Activated T-cell treated with anti-CD3 and anti-CD28 coated beads, Interleukin-2, amount 50 U/mL, for 24 hours (primary cell): ENCODE data around the gene OR9G4.

Experiments used
- DNase-seq: peaks from one replicate; pipeline ENCODE4 v3.0.0-alpha.2; 2020
- H3K27ac Mint-ChIP-seq: 2 replicates; pipeline ENCODE4 v1.8.0; 2020; ENCODE audit warnings: mild to moderate bottlenecking, mixed read lengths
- H3K27me3 Mint-ChIP-seq: 2 replicates; pipeline ENCODE4 v1.8.0; 2020; ENCODE audit warnings: mixed read lengths
- H3K36me3 Mint-ChIP-seq: 2 replicates; pipeline ENCODE4 v1.8.0; 2020; ENCODE audit warnings: low read depth, mixed read lengths
- H3K4me1 Mint-ChIP-seq: 2 replicates; pipeline ENCODE4 v1.8.0; 2020; ENCODE audit warnings: low read depth, mixed read lengths
- H3K4me3 Mint-ChIP-seq: 2 replicates; pipeline ENCODE4 v1.8.0; 2020; ENCODE audit warnings: mild to moderate bottlenecking, moderate library complexity, mixed read lengths
- H3K9me3 Mint-ChIP-seq: 2 replicates; pipeline ENCODE4 v1.8.0; 2020; ENCODE audit warnings: mixed read lengths

OR9G4 gene

GRCh38 chr11:56748597-56748996, at the start of gene OR9G4:
Gene OR9G4 (minus strand): TSS chr11:56748697. CDS start chr11:56743766, 4,931 bp downstream.
- Mint-ChIP-seq H3K27me3 (no peaks in the 10 kb centered on the region), H3K4me1 (no peaks in the 10 kb centered on the region), H3K9me3 (no peaks in the 10 kb centered on the region), H3K4me3 (no peak within 1 kb of the TSS), H3K27ac (no peak within 1 kb of the TSS), H3K36me3 (no peaks in the 10 kb centered on the region)
- DNase-seq = no peak

GRCh38 chr11:56783448-56784041, 35.0 kb upstream of the OR9G4 start:
- Mint-ChIP-seq H3K4me3 (no peak overlapping the region), H3K36me3 (no peaks in the 10 kb centered on the region)

GRCh38 chr11:56782167-56782847, 33.8 kb upstream of the OR9G4 start:
- Mint-ChIP-seq H3K36me3 (no peaks in the 10 kb centered on the region), H3K4me3 (no peak overlapping the region), H3K27ac (no peak overlapping the region), H3K9me3 (no peaks in the 10 kb centered on the region), H3K27me3 (no peaks in the 10 kb centered on the region), H3K4me1 (peaks cover 2% of the 10 kb centered on the region)
- DNase-seq = no peak

More at GRCh38 chr11:56783448-56784041, 35.0 kb upstream of the OR9G4 start:
- no peaks in the 10 kb centered on the region for H3K9me3 Mint-ChIP-seq
- DNase-seq = no peak
- H3K27ac Mint-ChIP-seq = no peak overlapping the region
- peaks cover 2% of the 10 kb centered on the region for H3K4me1 Mint-ChIP-seq
- H3K27me3 Mint-ChIP-seq = no peaks in the 10 kb centered on the region

GRCh38 chr11:56776809-56777208, 28.3 kb upstream of the OR9G4 start:
- H3K9me3 Mint-ChIP-seq = no peaks in the 10 kb centered on the region
- H3K36me3 Mint-ChIP-seq = no peaks in the 10 kb centered on the region
- no peaks in the 10 kb centered on the region for H3K27me3 Mint-ChIP-seq
- no peak overlapping the region for H3K4me3 Mint-ChIP-seq
- no peaks in the 10 kb centered on the region for H3K4me1 Mint-ChIP-seq
- no peak for DNase-seq
- no peak overlapping the region for H3K27ac Mint-ChIP-seq

- H3K4me3 Mint-ChIP-seq = no peak overlapping the region
- no peak for DNase-seq
- H3K36me3 Mint-ChIP-seq = no peaks in the 10 kb centered on the region
- no peaks in the 10 kb centered on the region for H3K4me1 Mint-ChIP-seq
- no peak overlapping the region for H3K27ac Mint-ChIP-seq
- H3K9me3 Mint-ChIP-seq = no peaks in the 10 kb centered on the region
- no peaks in the 10 kb centered on the region for H3K27me3 Mint-ChIP-seq
Measured at GRCh38 chr11:56764976-56765375, 16.5 kb upstream of the OR9G4 start.

GRCh38 chr11:56751480-56751879, 3.0 kb upstream of the OR9G4 start:
- peaks cover 2% of the 10 kb centered on the region for H3K9me3 Mint-ChIP-seq
- H3K4me1 Mint-ChIP-seq = no peaks in the 10 kb centered on the region
- DNase-seq = no peak
- no peaks in the 10 kb centered on the region for H3K27me3 Mint-ChIP-seq
- H3K36me3 Mint-ChIP-seq = no peaks in the 10 kb centered on the region
- no peak overlapping the region for H3K27ac Mint-ChIP-seq
- no peak overlapping the region for H3K4me3 Mint-ChIP-seq

GRCh38 chr11:56750190-56750589, 1.7 kb upstream of the OR9G4 start:
- peaks cover 2% of the 10 kb centered on the region for H3K9me3 Mint-ChIP-seq
- no peaks in the 10 kb centered on the region for H3K36me3 Mint-ChIP-seq
- DNase-seq = no peak
- no peaks in the 10 kb centered on the region for H3K27me3 Mint-ChIP-seq
- H3K27ac Mint-ChIP-seq = no peak overlapping the region
- no peak overlapping the region for H3K4me3 Mint-ChIP-seq
- H3K4me1 Mint-ChIP-seq = no peaks in the 10 kb centered on the region

- no peak overlapping the region for H3K27ac Mint-ChIP-seq
- peaks cover 9% of the 10 kb centered on the region for H3K9me3 Mint-ChIP-seq
- DNase-seq = no peak
- H3K27me3 Mint-ChIP-seq = no peaks in the 10 kb centered on the region
- no peaks in the 10 kb centered on the region for H3K36me3 Mint-ChIP-seq
- no peaks in the 10 kb centered on the region for H3K4me1 Mint-ChIP-seq
- no peak overlapping the region for H3K4me3 Mint-ChIP-seq
Measured at GRCh38 chr11:56740886-56741285, 7.6 kb downstream of the OR9G4 start.

- Mint-ChIP-seq H3K36me3 (no peaks in the 10 kb centered on the region), H3K4me3 (no peak overlapping the region), H3K4me1 (no peaks in the 10 kb centered on the region), H3K9me3 (peaks cover 9% of the 10 kb centered on the region), H3K27me3 (no peaks in the 10 kb centered on the region), H3K27ac (no peak overlapping the region)
- no peak for DNase-seq
Measured at GRCh38 chr11:56740107-56740506, 8.4 kb downstream of the OR9G4 start.

GRCh38 chr11:56720513-56720912, 28.0 kb downstream of the OR9G4 start:
- Mint-ChIP-seq H3K4me3 (no peak overlapping the region), H3K27ac (no peak overlapping the region), H3K27me3 (no peaks in the 10 kb centered on the region), H3K4me1 (no peaks in the 10 kb centered on the region), H3K9me3 (peaks cover 5% of the 10 kb centered on the region), H3K36me3 (no peaks in the 10 kb centered on the region)
- no peak for DNase-seq

- H3K9me3 Mint-ChIP-seq = peaks cover 20% of the 10 kb centered on the region
- H3K27me3 Mint-ChIP-seq = no peaks in the 10 kb centered on the region
- H3K4me3 Mint-ChIP-seq = no peak overlapping the region
- H3K4me1 Mint-ChIP-seq = no peaks in the 10 kb centered on the region
- no peak for DNase-seq
- H3K27ac Mint-ChIP-seq = no peak overlapping the region
- no peaks in the 10 kb centered on the region for H3K36me3 Mint-ChIP-seq
Measured at GRCh38 chr11:56716379-56716854, 32.1 kb downstream of the OR9G4 start.

GRCh38 chr11:56714206-56714605, 34.3 kb downstream of the OR9G4 start:
- Mint-ChIP-seq H3K27ac (no peak overlapping the region), H3K9me3 (peaks cover 21% of the 10 kb centered on the region), H3K27me3 (no peaks in the 10 kb centered on the region), H3K36me3 (no peaks in the 10 kb centered on the region), H3K4me3 (no peak overlapping the region), H3K4me1 (no peaks in the 10 kb centered on the region)
- no peak for DNase-seq

- Mint-ChIP-seq H3K9me3 (peaks cover 6% of the 10 kb centered on the region), H3K36me3 (no peaks in the 10 kb centered on the region), H3K4me1 (no peaks in the 10 kb centered on the region), H3K27me3 (no peaks in the 10 kb centered on the region), H3K4me3 (no peak overlapping the region), H3K27ac (no peak overlapping the region)
- no peak for DNase-seq
Measured at GRCh38 chr11:56706486-56706885, 42.0 kb downstream of the OR9G4 start.

- H3K9me3 Mint-ChIP-seq = peaks cover 2% of the 10 kb centered on the region
- H3K4me1 Mint-ChIP-seq = no peaks in the 10 kb centered on the region
- H3K27me3 Mint-ChIP-seq = no peaks in the 10 kb centered on the region
- no peaks in the 10 kb centered on the region for H3K36me3 Mint-ChIP-seq
- DNase-seq = no peak
- no peak overlapping the region for H3K4me3 Mint-ChIP-seq
- H3K27ac Mint-ChIP-seq = no peak overlapping the region
Measured at GRCh38 chr11:56705784-56706396, 42.6 kb downstream of the OR9G4 start.

GRCh38 chr11:56700914-56701485, 47.5 kb downstream of the OR9G4 start:
- DNase-seq = no peak
- Mint-ChIP-seq H3K4me1 (no peaks in the 10 kb centered on the region), H3K27ac (no peak overlapping the region), H3K36me3 (no peaks in the 10 kb centered on the region), H3K9me3 (peaks cover 3% of the 10 kb centered on the region), H3K4me3 (no peak overlapping the region), H3K27me3 (no peaks in the 10 kb centered on the region)
